Bronchial epithelial cell (primary cell): ENCODE results near the gene CTPS2. TPM values are rescaled to one million over a fixed set of nuclear protein-coding genes. Genes with fewer than 3 reads are reported as not detected.

ENCODE experiments used
- DNase-seq: peaks from one replicate; pipeline ENCODE4 v3.0.0-alpha.2; 2010; ENCODE audit warnings: low read depth
- FAIRE-seq: peaks from 2 replicates; lab custom pipeline; 2011; peaks lifted over from hg19 to GRCh38; lab: Jason Lieb, UNC
- H3K27me3 ChIP-seq: 2 replicates; pipeline ENCODE4 v1.5.1; 2011; ENCODE audit warnings: low read length; ENCODE audit not compliant: control insufficient read depth, insufficient read depth
- H3K36me3 ChIP-seq: 2 replicates; pipeline ENCODE4 v1.5.1; 2011; ENCODE audit warnings: low read length; ENCODE audit not compliant: control insufficient read depth, insufficient read depth
- H3K4me3 ChIP-seq: 2 replicates; pipeline ENCODE4 v1.5.1; 2011; ENCODE audit warnings: mild to moderate bottlenecking, low read depth, low read length, control low read depth
- total RNA-seq: library from RNA; depleted of rRNA; stranded (reverse); fragments of >200 nt; gene quantifications from 2 replicates; pipeline ENCODE4 v1.2.1, GENCODE V29; 2014
- TF ChIP-seq, protein P1 (sequence below): IDR thresholded peaks from 2 replicates; pipeline ENCODE4 v1.5.1; 2011; ENCODE audit warnings: mild to moderate bottlenecking, moderate library complexity, low read length, control low read depth, inconsistent platforms; ENCODE audit not compliant: insufficient read depth, severe bottlenecking

CTPS2 gene
- total RNA-seq, 1 donor from 2014 or later: 5.8 TPM

DNA sequence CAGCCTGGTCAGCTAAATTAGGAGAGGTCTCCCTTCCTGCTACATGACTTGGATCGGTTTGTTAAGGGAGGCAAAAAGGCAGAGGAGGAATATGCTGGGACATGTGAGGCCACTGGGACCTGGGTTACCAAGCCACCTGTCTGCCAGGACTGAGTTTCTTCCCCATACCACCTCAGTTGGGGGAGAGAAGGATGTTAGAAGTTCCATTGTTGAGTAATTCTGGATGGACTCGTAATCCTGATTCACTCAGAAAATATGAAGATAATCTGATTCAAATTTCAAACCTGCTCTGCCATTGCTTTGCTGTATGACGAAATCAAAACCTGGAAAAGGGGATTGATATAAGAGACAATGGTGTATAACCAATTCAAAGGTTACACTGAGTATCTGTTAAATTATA is 159.9 kb downstream of the CTPS2 start:
- peak; percentile 88 for DNase-seq
- FAIRE-seq: peak; percentile 83
- Histone ChIP-seq H3K27me3 (no peaks in the 10 kb centered on the region), H3K4me3 (no peak overlapping the region), H3K36me3 (no peaks in the 10 kb centered on the region)
- TF ChIP-seq, protein P1, sequence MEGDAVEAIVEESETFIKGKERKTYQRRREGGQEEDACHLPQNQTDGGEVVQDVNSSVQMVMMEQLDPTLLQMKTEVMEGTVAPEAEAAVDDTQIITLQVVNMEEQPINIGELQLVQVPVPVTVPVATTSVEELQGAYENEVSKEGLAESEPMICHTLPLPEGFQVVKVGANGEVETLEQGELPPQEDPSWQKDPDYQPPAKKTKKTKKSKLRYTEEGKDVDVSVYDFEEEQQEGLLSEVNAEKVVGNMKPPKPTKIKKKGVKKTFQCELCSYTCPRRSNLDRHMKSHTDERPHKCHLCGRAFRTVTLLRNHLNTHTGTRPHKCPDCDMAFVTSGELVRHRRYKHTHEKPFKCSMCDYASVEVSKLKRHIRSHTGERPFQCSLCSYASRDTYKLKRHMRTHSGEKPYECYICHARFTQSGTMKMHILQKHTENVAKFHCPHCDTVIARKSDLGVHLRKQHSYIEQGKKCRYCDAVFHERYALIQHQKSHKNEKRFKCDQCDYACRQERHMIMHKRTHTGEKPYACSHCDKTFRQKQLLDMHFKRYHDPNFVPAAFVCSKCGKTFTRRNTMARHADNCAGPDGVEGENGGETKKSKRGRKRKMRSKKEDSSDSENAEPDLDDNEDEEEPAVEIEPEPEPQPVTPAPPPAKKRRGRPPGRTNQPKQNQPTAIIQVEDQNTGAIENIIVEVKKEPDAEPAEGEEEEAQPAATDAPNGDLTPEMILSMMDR: no peak

DNA sequence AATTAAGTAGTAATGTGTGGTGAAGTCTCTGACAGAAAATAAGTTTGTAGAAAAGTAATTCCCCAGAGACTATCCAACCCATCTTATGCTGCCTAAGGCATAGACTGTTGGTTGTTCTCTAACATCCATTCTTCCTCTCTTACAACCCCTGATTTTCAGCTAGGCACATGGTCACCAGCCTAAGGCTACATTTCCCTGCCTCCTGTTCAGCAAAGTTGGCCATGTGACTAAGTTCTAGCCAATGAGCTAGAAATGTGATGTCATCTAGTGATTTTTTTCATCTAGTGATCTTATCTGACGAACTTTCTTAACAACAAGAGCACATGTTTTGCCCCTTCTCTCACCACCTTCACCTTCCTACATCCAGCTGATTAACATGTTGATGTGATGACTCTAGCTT is 164.8 kb downstream of the CTPS2 start:
- FAIRE-seq: no peak
- TF ChIP-seq, protein P1: no peak
- Histone ChIP-seq H3K4me3 (no peak overlapping the region), H3K27me3 (no peaks in the 10 kb centered on the region), H3K36me3 (no peaks in the 10 kb centered on the region)
- DNase-seq: no peak

DNA sequence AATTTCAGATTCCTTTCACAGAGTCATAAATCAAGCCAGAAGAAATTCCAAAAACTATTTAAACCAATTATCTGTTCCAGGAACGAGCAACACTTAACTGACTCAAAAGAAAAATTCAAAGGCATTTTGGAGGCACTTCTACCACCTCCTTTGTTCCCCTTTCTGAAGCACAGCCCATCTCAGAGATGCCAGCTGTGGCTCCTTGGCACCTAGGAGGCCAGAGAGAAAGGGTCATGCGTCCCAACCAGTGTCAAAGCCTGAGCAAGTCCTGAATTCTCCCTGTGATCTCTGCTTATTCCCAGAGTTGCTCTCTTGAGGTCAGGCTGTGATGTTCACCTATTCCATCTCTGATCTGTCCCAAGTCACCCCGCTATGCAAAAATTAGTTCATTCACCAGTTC is 167.5 kb downstream of the CTPS2 start:
- FAIRE-seq (no peak), DNase-seq (no peak)
- Histone ChIP-seq H3K27me3 (no peaks in the 10 kb centered on the region), H3K36me3 (no peaks in the 10 kb centered on the region), H3K4me3 (no peak overlapping the region)
- TF ChIP-seq, protein P1: no peak

Other genes with a start within 250 kb of the CTPS2 start
- gene S100G, start 62.5 kb downstream of the CTPS2 start, total RNA-seq: not detected in 2 replicates
- gene SYAP1, start 6.9 kb upstream of the CTPS2 start, total RNA-seq: 21.1 and 37.6 TPM in 2 replicates
- 7.6 and 11.6 TPM in 2 replicates for gene TXLNG, start 73.8 kb upstream of the CTPS2 start, total RNA-seq
- gene RBBP7, start 157.7 kb upstream of the CTPS2 start, total RNA-seq: 77.4 and 112 TPM in 2 replicates
- gene REPS2, start 234.0 kb upstream of the CTPS2 start, total RNA-seq: 0.38 and 0.79 TPM in 2 replicates